Stimulated activated CD4-positive, alpha-beta T cell treated with anti-CD3 and anti-CD28 coated beads, Interleukin-12 subunit alpha, Interleukin-12 subunit beta, amount 100 ng/mL, for 48 hours (primary cell): Measurements from ENCODE around the gene WDCP.
"Not testable (repeated sequence)": the region's sequence is repeated elsewhere in the genome, so short reads cannot be mapped to it uniquely, and the experiment has no call there.

Experiments used
- DNase-seq, 3 donors: peaks; one replicate each; pipeline ENCODE4 v3.0.0-alpha.2; 2020; ENCODE audit warnings: low read depth in 2 of 3, low spot score in 1 of 3

Gene WDCP

DNA sequence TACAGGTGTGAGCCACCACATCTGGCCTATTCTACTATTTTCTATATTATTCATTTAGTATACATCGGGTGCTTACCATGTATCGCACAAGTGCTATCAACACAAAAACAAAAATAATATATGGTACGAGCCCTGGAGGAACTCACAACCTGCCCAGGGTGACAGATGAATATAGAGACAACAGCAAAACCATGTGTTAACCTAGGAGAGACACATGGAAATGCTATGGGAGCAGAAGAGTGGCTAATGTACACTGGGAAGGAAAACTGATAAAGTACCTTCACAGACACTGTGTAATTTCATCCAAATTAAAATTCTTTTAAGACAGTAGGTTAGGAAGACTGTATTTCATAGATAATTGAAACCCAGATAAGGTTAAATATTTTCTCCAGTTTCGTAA lies 25.1 kb upstream of the WDCP start:
- no peak for DNase-seq

GRCh38 chr2:24065341-24065740 lies 18.1 kb upstream of the WDCP start:
- DNase-seq: no peak

DNA sequence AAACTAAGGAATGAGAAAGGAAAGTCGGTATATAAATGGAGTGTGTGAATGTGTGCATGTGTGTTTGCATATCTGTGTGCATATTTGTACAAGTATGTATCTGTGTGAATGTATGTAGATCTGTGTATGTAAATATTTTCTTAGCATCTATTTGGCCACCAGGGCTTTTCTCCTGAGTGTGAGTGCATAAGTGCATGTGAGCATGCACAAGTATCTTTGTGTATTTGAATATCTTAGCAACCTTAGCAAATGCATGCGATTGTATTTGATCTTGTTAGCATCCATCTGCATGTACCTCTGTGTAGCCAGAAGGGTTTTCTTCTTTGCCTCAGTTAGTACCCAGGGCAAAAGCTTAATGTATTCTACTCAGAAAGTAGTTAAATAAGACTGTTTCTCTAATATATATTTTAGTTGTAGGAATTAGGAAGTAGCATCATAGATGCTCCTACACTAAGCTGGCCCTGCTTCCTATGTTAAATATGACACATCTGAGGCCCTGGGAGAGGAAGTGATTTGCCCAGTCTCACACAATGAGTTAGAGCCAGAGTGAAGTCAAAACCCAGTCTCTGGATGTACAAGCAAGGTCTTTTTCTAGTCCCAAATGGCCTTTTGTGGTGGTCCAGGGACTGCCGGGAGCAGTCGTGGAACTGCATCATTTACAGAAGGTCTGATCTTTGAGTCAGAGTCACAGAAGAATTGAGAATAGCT lies 11.5 kb upstream of the WDCP start:
- no peak for DNase-seq

DNA sequence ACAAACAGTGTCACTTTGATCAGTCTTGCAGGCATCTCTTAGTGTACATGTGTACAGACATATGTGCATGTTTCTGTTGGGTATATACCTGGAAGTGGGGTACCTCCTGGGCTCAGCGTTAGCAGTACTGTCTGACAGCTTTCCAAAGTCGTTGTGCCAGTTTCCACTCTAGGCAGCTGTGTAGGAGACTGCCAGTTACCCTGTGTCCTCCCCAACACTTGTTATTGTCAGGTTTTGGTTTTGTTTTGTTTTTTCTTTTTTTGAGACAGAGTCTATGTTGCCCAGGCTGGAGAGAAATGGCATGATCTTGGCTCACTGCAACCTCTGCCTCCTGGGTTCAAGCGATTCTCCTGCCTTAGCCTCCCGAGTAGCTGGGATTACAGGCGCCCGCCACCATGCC lies 8.6 kb upstream of the WDCP start:
- DNase-seq: no peak

DNA sequence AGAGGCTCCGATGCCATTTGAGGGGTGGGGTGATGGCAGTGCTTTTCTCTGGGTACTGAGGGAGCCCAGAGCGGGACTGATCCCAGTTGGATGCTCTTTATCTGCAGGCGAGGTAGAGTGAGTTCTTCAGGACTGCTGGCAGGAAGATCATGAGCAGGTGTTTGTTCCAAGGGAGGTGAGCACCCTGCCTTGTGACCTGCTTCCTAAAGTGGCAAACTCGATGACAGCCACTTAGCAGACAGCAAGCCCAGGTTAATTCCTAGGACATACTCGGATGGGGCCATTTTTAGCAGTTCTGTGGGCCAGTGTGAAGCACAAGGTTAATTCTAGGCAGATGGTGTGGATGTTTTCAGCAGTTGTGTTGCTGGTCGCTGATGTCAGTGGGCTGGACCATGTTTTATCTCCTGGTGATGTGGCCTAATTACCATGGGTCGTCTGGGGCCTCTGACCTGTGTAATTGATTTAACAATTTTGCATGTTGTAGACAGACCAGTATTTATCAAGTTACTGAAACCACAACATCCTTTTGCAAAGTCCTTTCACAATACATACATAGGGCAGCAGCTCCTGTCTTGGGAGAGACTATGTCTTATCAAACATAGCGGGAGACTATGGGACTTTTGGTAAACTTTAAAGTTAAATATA lies 7.3 kb upstream of the WDCP start:
- DNase-seq: no peak

GRCh38 chr2:24052951-24053350 lies 5.8 kb upstream of the WDCP start:
- no peak for DNase-seq

DNA sequence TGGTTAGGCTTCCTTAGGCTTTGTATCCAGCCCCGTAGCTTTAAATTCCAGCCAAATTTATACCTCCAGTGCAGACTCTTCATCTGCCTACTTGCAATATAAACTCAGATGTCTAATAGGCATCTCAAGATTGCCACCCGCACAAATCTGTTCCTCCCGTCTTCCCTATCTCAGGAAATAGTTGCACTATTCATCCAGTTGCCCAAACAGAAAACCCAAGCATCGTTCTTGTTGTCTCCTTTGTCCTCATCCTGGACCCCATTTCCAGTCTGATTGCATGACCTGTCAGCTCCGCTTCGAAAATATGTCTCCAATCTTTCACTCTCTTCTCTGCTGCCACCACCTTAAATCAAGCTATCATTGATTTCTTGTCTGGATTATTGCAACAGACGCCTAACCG lies 4.6 kb upstream of the WDCP start:
- DNase-seq: no peak

- DNase-seq: no peak
These were observed 3.1 kb upstream of the WDCP start for GRCh38 chr2:24050041-24050979.

GRCh38 chr2:24049485-24050021 lies 2.4 kb upstream of the WDCP start, which contains the start of gene FKBP1B:
Gene FKBP1B (plus strand): TSS chr2:24049741. CDS start chr2:24049850, 109 bp downstream.
- peak in 2 of 3 donors; percentile 27 to 49 for DNase-seq

- DNase-seq: no peak
These were observed 1.7 kb upstream of the WDCP start for GRCh38 chr2:24048769-24049484.

GRCh38 chr2:24047703-24048033 lies 477 bp upstream of the WDCP start:
- DNase-seq: no peak

- no peak for DNase-seq
These were observed 627 bp downstream of the WDCP start for GRCh38 chr2:24046599-24046929.

DNA sequence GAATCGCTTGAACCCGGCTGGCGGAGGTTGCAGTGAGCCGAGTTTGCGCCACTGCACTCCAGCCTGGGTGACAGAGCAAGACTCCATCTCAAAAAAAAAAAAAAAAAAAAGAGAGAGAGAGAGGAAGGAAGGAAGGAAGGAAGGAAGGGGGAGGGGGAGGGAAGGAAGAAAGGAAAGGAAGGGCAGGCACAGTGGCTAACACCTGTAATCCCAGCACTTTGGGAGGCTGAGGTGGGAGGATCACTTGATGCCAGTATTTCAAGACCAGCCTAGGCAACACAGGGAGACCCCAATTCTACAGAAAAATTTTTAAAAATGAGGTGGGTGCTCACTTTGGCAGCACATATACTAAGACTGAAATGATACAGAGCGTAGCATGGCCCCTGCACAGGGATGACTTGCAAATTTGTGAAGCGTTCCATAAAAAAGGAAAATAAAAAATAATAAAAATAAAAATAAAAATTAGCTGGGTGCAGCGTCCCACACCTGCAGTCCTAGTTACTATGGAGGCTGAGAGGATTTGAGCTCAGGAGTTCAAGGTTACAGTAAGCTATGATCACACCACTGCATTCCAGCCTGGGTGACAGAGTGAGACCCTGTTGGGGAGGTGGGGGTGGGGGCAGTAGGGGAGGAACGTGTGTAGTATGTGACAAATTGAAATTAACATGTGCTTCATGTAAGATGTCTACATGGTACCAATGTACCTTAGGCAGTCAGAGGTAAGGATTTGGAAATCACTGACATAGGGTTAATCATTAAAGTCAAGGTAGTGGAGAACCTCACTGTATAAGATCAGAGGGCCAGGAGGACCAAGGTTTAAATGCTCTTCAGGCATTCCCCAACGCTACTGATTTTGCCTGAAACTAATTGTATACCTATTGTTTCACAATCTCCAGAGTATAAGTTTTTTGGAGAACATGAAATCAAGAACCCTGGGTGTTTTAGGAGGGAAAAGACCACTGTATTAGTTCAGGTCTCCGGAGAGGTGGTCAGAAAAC lies 1.4 kb downstream of the WDCP start:
- no peak for DNase-seq

DNA sequence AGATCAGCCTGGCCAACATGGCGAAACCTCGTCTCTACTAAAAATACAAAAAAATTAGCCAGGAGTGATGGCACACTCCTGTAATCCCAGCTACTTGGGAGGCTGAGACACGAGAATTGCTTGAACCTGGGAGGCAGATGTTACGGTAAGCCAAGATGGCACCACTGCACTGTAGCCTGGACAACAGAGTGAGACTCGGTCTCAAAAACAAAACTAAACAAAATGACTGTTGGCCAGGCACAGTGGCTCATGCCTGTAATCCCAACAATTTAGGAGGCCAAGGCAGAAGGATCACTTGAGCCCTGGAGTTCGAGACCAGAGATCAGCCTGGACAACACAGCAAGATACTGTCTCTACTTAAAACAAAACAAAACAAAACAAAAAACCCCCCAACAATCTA lies 4.1 kb downstream of the WDCP start:
- DNase-seq: not testable (repeated sequence)

DNA sequence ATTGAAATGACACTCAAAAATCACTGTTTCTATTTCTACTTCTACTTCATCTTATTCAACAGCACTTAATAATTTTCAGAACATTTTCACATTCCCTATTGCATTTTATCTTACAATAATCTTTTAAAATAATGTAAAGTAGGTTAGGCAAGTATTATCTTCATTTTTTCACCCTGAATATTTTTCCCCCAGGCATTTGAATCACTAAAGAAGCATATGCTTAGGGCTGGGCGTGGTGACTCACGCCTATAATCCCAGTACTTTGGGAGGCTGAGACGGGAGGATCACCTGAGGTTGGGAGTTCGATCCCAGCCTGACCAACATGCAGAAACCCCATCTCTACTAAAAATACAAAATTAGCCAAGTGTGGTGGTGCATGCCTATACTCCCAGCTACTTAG lies 6.7 kb downstream of the WDCP start:
- DNase-seq: no peak

GRCh38 chr2:24038786-24039499 lies 8.2 kb downstream of the WDCP start:
- DNase-seq: no peak

DNA sequence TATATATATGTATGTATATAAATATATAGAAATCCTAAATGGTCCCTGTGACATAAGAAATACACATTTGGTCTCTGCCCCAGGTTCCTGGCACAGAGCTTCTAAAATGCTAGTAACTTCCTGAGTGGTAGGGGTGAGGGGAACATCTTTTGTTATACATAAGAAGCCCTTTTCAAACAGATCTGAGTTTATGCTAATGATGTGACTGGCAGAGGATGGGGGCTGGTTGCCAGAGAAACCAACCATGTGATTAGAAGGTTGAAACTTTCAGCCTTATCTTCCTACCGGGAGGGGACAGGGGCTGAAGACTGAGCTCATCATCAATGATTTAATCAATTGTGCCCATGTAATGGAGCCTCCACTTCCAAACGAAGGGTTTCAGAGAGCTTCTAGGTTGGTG lies 21.0 kb downstream of the WDCP start:
- no peak for DNase-seq

DNA sequence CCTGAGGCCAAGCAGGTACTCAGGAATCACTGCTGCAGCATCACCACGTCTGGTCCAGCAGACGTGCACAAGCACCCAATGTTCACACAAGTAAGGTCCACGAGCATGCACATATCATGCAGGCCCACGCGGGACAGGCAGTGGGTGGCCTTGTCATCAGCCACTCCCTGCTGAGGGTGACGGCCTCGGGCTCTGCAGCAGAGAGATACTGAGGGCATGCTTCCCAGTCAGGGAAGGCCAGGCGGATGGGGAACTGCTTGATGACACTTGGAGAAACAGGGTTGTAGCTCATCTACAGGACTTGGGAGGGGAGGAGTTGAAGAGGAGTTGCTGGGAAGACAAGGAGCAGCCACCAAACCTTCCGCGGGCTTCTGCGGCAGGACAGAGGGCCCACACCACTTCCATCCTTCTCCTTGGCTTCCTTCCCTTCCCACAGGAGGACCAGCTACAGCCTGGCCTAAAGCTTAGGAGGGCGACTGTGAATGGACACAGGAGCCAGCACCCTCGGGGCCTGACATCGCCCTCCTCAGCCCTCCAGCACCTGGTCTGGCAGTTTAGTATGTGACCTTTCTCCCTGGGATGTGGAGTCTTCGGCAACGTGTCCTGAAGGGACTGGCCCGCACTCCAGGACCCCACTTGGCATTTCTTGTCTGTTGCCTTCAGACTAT lies 22.1 kb downstream of the WDCP start:
- DNase-seq: no peak

GRCh38 chr2:24024018-24024417 lies 23.2 kb downstream of the WDCP start:
- no peak for DNase-seq
